ENCODE data around the gene CREM. TPM values are rescaled to one million over a fixed set of nuclear protein-coding genes. Genes with fewer than 3 reads are reported as not detected.

Gene CREM
- total RNA-seq, 1 experiment from 2014 or later = 21.4 TPM

DNA sequence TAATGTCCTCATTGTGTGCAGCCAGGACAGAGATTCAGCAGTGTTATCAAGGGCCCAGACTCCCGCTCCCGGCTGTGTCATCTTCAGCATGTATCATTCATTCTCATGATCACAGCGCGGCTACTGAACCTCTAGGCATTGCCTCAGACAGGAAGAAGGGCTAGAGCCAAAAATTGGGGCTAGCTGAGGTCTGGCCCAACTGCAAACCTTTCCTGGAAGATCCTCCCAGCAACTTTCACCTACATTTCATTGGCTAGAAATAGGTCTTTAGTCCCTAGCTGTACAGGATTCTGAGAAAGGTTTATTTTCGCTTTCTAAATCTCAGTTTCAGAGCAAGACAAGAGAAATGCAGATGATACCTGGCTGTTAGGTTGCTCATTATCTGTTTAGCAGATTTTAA, 81.9 kb downstream of the CREM start:
- ATAC-seq (no peak), DNase-seq (ENCODE audit: low read depth, low spot score) (no peak)
- no peak overlapping the region for H3K27ac ChIP-seq (ENCODE audit: low read depth, low read length)
- no peaks in the 10 kb centered on the region for H3K79me2 ChIP-seq (ENCODE audit: insufficient read depth, low read length)
- RAD21 ChIA-PET (ENCODE audit: low non-redundant PET in 1 of 2, low total read pairs in 2 of 2, uncharacterized antibody in 2 of 2, unreplicated experiment in 2 of 2) = no interaction called here
- H2AFZ ChIP-seq (ENCODE audit: low read depth, low read length, poor library complexity, severe bottlenecking) = no peak overlapping the region
- H4K20me1 ChIP-seq (ENCODE audit: insufficient read depth) = no peaks in the 10 kb centered on the region
- H3K36me3 ChIP-seq (ENCODE audit: control insufficient read depth in 1 of 2, insufficient read depth in 2 of 2, low read length in 2 of 2) = no peaks in the 10 kb centered on the region
- 0 out of 4 replicates have a peak, but pooled peaks cover 0 to 2% of the 10 kb centered on the region in 2 experiments for H3K4me1 ChIP-seq (ENCODE audit: control insufficient read depth in 1 of 2, insufficient read depth in 2 of 2, low read length in 2 of 2)
- H3K4me3 ChIP-seq (replicated peaks in 1 of 2; ENCODE audit: low read depth in 1 of 2, low read length in 2 of 2) = no peak overlapping the region
- no TSS peak for BruUV-seq (replicated peaks)
- H3K4me2 ChIP-seq (ENCODE audit: low read length) = no peak overlapping the region
- intact Hi-C loops (cut with micrococcal nuclease) = no loop called here
- H3K9me2 ChIP-seq (ENCODE audit: insufficient read depth) = no peaks in the 10 kb centered on the region
- H3K27me3 ChIP-seq (ENCODE audit: insufficient read depth, low read length) = no peaks in the 10 kb centered on the region
- POLR2A ChIA-PET = interaction anchor here (1.2 kb wide), 1 partner anchor 82 kb away, joined by 3 read pairs; the partner anchor contains the start of gene CREM
- TF ChIP-seq CBX3 (IDR thresholded peaks at IDR 0.05; ENCODE audit: low read depth) (no peak), ELF1 (IDR thresholded peaks at IDR 0.05; ENCODE audit: borderline replicate concordance, low read depth) (no peak), RAD21 (IDR thresholded peaks at IDR 0.05; ENCODE audit: low read depth) (no peak), POLR2AphosphoS5 (IDR thresholded peaks at IDR 0.05; ENCODE audit: low read depth, low read length) (no peak), JUND (IDR thresholded peaks at IDR 0.05) (no peak), SIN3A (IDR thresholded peaks at IDR 0.05; ENCODE audit: low read depth) (no peak), POLR2A (IDR thresholded peaks at IDR 0.05; ENCODE audit: borderline replicate concordance, extremely low read depth, insufficient read depth, insufficient read length) (no peak), SRF (IDR thresholded peaks at IDR 0.05; ENCODE audit: low read depth) (no peak), ZNF274 (IDR thresholded peaks at IDR 0.05; ENCODE audit: low read depth, low read length) (no peak), EZH2 (IDR thresholded peaks at IDR 0.05) (no peak), TCF7L2 (IDR thresholded peaks at IDR 0.05; ENCODE audit: borderline replicate concordance, extremely low read depth, insufficient read depth, insufficient read length) (no peak), SP1 (IDR thresholded peaks at IDR 0.05; ENCODE audit: low read depth) (no peak), FOSL1 (IDR thresholded peaks at IDR 0.05; ENCODE audit: low read depth) (no peak), EGR1 (IDR thresholded peaks at IDR 0.05; ENCODE audit: low read depth) (no peak), EZH2phosphoT487 (IDR thresholded peaks at IDR 0.05; ENCODE audit: borderline replicate concordance) (no peak)
- TF ChIP-seq, protein P1, sequence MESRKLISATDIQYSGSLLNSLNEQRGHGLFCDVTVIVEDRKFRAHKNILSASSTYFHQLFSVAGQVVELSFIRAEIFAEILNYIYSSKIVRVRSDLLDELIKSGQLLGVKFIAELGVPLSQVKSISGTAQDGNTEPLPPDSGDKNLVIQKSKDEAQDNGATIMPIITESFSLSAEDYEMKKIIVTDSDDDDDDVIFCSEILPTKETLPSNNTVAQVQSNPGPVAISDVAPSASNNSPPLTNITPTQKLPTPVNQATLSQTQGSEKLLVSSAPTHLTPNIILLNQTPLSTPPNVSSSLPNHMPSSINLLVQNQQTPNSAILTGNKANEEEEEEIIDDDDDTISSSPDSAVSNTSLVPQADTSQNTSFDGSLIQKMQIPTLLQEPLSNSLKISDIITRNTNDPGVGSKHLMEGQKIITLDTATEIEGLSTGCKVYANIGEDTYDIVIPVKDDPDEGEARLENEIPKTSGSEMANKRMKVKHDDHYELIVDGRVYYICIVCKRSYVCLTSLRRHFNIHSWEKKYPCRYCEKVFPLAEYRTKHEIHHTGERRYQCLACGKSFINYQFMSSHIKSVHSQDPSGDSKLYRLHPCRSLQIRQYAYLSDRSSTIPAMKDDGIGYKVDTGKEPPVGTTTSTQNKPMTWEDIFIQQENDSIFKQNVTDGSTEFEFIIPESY (IDR thresholded peaks at IDR 0.05; ENCODE audit: extremely low read depth, insufficient replicate concordance, low read length) = no peak
- TF ChIP-seq, protein P2, sequence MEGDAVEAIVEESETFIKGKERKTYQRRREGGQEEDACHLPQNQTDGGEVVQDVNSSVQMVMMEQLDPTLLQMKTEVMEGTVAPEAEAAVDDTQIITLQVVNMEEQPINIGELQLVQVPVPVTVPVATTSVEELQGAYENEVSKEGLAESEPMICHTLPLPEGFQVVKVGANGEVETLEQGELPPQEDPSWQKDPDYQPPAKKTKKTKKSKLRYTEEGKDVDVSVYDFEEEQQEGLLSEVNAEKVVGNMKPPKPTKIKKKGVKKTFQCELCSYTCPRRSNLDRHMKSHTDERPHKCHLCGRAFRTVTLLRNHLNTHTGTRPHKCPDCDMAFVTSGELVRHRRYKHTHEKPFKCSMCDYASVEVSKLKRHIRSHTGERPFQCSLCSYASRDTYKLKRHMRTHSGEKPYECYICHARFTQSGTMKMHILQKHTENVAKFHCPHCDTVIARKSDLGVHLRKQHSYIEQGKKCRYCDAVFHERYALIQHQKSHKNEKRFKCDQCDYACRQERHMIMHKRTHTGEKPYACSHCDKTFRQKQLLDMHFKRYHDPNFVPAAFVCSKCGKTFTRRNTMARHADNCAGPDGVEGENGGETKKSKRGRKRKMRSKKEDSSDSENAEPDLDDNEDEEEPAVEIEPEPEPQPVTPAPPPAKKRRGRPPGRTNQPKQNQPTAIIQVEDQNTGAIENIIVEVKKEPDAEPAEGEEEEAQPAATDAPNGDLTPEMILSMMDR (IDR thresholded peaks at IDR 0.05 in 2 of 3, conservative IDR thresholded peaks at IDR 0.05 in 1 of 3; ENCODE audit: borderline replicate concordance in 1 of 3, insufficient read depth in 1 of 3, low read depth in 2 of 3, low read length in 2 of 3) = no peak
- TF ChIP-seq, protein P3, sequence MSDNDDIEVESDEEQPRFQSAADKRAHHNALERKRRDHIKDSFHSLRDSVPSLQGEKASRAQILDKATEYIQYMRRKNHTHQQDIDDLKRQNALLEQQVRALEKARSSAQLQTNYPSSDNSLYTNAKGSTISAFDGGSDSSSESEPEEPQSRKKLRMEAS (IDR thresholded peaks at IDR 0.05) = no peak
- H3K9me3 ChIP-seq (ENCODE audit: control insufficient read depth in 1 of 2, insufficient read depth in 1 of 2, low read depth in 1 of 2, low read length in 2 of 2) = no peaks in the 10 kb centered on the region
- CTCF ChIA-PET = interaction anchor here (2.0 kb wide), 1 partner anchor 10 kb away, joined by 8 read pairs; no protein-coding TSS in a partner anchor
- H3K9ac ChIP-seq (ENCODE audit: low read length) = no peak overlapping the region

Data from HCT116 (cell line).